K562 (cell line): ENCODE measurements around the gene PTRH1.

Experiments used
- BMI1 ChIP-seq: fragments of 150-350 bp; IDR thresholded peaks from 2 replicates; pipeline ENCODE4 v1.6.1; 2014; ENCODE audit warnings: low read length
- EP300 ChIP-seq: IDR thresholded peaks from 2 replicates; pipeline ENCODE4 v1.6.1; 2012; ENCODE audit warnings: low read length, improper control_type of control experiment
- GABPA ChIP-seq: fragments of 200-800 bp; sonication (Bioruptor generic); conservative IDR thresholded peaks from 2 replicates; pipeline ENCODE4 v1.6.1; 2016; ENCODE audit warnings: low read depth, missing genetic modification characterization, missing compliant biosample characterization
- MXI1 ChIP-seq: IDR thresholded peaks from 2 replicates; pipeline ENCODE4 v1.6.1; 2011; ENCODE audit warnings: low read depth, mild to moderate bottlenecking, improper control_type of control experiment, low read length
- REST ChIP-seq, 2 experiments: fragments of 450-650 bp; formaldehyde crosslinking in 1 of 2; IDR thresholded peaks; 2 replicates each; pipeline versions ENCODE4 v1.4.0 to v1.6.1; 2014 to 2020; ENCODE audit warnings: mild to moderate bottlenecking in 2 of 2, borderline replicate concordance in 1 of 2, low read depth in 1 of 2
- RFX1 ChIP-seq: fragments of 450-650 bp; IDR thresholded peaks from 2 replicates; pipeline ENCODE4 v1.6.1; 2016; ENCODE audit warnings: mild to moderate bottlenecking, moderate library complexity
- TF ChIP-seq, protein P1 (sequence below): IDR thresholded peaks from 2 replicates; pipeline ENCODE4 v1.6.1; 2014; ENCODE audit warnings: antibody characterized with exemption
- TF ChIP-seq, protein P2 (sequence below), 3 experiments: IDR thresholded peaks in 2 of 3; conservative IDR thresholded peaks in 1 of 3; 2 replicates each; pipeline ENCODE4 v1.5.1; 2011 to 2012; ENCODE audit warnings: low read length in 3 of 3, mild to moderate bottlenecking in 3 of 3, control low read depth in 2 of 3, improper control_type of control experiment in 1 of 3, inconsistent platforms in 1 of 3, low read depth in 1 of 3, mixed read lengths in 1 of 3, moderate library complexity in 1 of 3; ENCODE audit not compliant: insufficient read depth in 2 of 3
- TF ChIP-seq, protein P3 (sequence below): fragments of 250-450 bp; sonication (Bioruptor Pico); IDR thresholded peaks from 2 replicates; pipeline ENCODE4 v1.5.1; 2021; ENCODE audit warnings: mild to moderate bottlenecking

GRCh38 chr9:127732444-127732843 is 17.0 kb upstream of the PTRH1 start:
- TF ChIP-seq GABPA (tag), result no peak
- TF ChIP-seq, protein P1, sequence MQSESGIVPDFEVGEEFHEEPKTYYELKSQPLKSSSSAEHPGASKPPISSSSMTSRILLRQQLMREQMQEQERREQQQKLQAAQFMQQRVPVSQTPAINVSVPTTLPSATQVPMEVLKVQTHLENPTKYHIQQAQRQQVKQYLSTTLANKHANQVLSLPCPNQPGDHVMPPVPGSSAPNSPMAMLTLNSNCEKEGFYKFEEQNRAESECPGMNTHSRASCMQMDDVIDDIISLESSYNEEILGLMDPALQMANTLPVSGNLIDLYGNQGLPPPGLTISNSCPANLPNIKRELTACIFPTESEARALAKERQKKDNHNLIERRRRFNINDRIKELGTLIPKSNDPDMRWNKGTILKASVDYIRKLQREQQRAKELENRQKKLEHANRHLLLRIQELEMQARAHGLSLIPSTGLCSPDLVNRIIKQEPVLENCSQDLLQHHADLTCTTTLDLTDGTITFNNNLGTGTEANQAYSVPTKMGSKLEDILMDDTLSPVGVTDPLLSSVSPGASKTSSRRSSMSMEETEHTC, result no peak
- no peak for TF ChIP-seq MXI1
- TF ChIP-seq RFX1, result no peak
- TF ChIP-seq, protein P2, sequence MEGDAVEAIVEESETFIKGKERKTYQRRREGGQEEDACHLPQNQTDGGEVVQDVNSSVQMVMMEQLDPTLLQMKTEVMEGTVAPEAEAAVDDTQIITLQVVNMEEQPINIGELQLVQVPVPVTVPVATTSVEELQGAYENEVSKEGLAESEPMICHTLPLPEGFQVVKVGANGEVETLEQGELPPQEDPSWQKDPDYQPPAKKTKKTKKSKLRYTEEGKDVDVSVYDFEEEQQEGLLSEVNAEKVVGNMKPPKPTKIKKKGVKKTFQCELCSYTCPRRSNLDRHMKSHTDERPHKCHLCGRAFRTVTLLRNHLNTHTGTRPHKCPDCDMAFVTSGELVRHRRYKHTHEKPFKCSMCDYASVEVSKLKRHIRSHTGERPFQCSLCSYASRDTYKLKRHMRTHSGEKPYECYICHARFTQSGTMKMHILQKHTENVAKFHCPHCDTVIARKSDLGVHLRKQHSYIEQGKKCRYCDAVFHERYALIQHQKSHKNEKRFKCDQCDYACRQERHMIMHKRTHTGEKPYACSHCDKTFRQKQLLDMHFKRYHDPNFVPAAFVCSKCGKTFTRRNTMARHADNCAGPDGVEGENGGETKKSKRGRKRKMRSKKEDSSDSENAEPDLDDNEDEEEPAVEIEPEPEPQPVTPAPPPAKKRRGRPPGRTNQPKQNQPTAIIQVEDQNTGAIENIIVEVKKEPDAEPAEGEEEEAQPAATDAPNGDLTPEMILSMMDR (IDR thresholded peaks at IDR 0.05 in 2 of 3, conservative IDR thresholded peaks at IDR 0.05 in 1 of 3; ENCODE audit: insufficient read depth in 2 of 3, low read depth in 1 of 3, low read length in 3 of 3), result no peak
- no peak for TF ChIP-seq REST (IDR thresholded peaks at IDR 0.05; ENCODE audit: borderline replicate concordance)
- TF ChIP-seq REST (CRISPR knock-in tag; IDR thresholded peaks at IDR 0.05; ENCODE audit: low read depth), result no peak
- TF ChIP-seq, protein P3, sequence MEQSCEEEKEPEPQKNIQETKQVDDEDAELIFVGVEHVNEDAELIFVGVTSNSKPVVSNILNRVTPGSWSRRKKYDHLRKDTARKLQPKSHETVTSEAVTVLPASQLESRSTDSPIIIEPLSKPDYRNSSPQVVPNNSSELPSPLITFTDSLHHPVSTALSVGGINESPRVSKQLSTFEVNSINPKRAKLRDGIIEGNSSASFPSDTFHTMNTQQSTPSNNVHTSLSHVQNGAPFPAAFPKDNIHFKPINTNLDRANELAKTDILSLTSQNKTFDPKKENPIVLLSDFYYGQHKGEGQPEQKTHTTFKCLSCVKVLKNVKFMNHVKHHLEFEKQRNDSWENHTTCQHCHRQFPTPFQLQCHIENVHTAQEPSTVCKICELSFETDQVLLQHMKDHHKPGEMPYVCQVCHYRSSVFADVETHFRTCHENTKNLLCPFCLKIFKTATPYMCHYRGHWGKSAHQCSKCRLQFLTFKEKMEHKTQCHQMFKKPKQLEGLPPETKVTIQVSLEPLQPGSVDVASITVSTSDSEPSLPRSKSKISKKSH (CRISPR knock-in tag), result no peak
- TF ChIP-seq BMI1, result no peak
- TF ChIP-seq EP300, result no peak
